IPS-18a (cell line): ENCODE measurements around the gene CACNB1.
"Not testable (repeated sequence)": the region's sequence is repeated elsewhere in the genome, so short reads cannot be mapped to it uniquely, and the experiment has no call there.

Source experiments
- H3K27ac ChIP-seq: one replicate; pipeline ENCODE4 v1.5.1; 2013; ENCODE audit warnings: low read length
- H3K27me3 ChIP-seq: one replicate; pipeline ENCODE4 v1.6.1; 2013; ENCODE audit warnings: mild to moderate bottlenecking, low read length; ENCODE audit not compliant: control insufficient read depth, insufficient read depth
- H3K36me3 ChIP-seq: one replicate; pipeline ENCODE4 v1.6.1; 2013; ENCODE audit warnings: low read depth, low read length; ENCODE audit not compliant: control insufficient read depth
- H3K4me1 ChIP-seq: one replicate; pipeline ENCODE4 v1.6.1; 2013; ENCODE audit warnings: low read depth, low read length; ENCODE audit not compliant: control insufficient read depth
- H3K4me3 ChIP-seq: one replicate; pipeline ENCODE4 v1.5.1; 2013; ENCODE audit warnings: low read length
- H3K9ac ChIP-seq: one replicate; pipeline ENCODE4 v1.6.1; 2013; ENCODE audit warnings: mild to moderate bottlenecking, low read length, moderate library complexity
- H3K9me3 ChIP-seq: one replicate; pipeline ENCODE4 v1.6.1; 2013; ENCODE audit warnings: low read depth, low read length; ENCODE audit not compliant: control insufficient read depth

CACNB1 gene

DNA sequence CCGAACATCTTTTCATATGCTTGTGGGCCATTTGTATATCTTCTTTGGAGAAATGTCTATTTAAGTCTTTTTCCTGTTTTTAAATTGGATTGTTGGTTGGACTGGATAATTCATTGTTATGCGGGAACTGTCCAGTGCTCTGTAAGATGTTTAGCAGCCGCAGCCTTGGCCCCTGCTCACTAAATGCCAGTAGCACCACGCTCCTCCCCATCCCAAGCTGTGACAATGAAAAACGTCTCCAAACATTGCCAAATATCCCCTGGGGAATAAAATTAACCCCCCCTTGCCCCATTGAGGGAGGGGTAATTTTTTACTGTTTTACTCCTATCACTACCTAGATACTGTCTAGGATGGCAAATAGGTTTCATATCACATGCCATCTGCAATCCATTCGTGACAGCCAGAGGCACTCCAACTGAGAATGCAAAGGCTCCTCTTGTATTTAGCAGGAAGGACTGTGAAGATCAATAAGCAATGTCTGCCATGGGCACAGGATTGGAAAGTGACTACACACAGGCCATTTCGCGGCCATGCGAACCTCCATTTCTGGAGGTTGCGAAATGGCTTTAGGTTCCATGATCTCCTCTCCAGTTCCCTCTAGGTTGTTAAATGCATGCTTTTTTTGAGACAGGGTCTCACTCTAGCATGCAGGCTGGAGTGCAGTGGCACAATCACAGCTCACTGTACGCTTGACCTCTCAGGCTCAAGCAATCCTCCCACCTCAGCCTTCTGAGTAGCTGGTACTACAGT lies 55.4 kb downstream of the CACNB1 start:
- Histone ChIP-seq H3K36me3 (no peaks in the 10 kb centered on the region), H3K4me3 (no peak overlapping the region), H3K9ac (no peak overlapping the region), H3K9me3 (peaks cover 4% of the 10 kb centered on the region), H3K27me3 (no peaks in the 10 kb centered on the region), H3K27ac (no peak overlapping the region), H3K4me1 (no peaks in the 10 kb centered on the region)

DNA sequence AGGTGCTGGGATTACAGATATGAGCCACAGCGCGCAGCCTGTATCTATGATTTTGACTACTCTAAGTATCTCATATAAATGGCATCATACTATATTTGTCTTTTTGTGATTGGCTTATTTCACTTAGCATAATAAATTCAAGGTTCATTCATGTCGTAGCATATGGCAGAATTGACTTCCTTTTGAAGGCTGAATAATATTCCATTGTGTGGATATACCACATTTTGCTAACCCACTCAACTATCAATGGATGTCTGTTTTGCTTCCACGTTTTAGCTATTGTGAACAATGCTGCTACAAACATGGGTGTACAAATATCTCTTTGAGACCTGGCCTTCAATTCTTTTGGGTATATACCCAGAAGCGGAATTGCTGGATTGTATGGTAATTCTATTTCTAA lies 56.2 kb downstream of the CACNB1 start:
- Histone ChIP-seq H3K9ac (no peak overlapping the region), H3K4me1 (no peaks in the 10 kb centered on the region), H3K36me3 (no peaks in the 10 kb centered on the region), H3K9me3 (peaks cover 4% of the 10 kb centered on the region), H3K4me3 (no peak overlapping the region), H3K27me3 (no peaks in the 10 kb centered on the region), H3K27ac (no peak overlapping the region)

DNA sequence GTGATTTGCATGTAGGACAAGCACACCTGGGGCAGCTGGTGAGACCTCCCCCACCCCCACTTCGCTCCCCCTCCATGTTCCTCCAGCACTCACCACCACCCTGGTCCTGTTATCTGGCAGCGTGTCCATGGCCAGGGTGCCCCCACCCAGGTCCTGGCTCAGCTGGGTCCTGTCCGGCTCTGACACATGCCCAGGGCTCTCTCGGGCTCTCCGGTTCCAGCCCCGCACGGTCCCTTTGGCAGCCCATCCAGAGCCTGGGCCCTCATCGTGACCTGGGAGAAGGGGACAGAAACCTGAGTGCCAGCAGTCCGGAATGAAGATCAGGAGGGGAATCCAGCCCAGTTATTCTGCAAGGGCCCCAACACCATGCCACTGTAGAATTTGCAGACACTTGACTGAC lies 57.9 kb downstream of the CACNB1 start:
- Histone ChIP-seq H3K27me3 (no peaks in the 10 kb centered on the region), H3K27ac (no peak overlapping the region), H3K36me3 (no peaks in the 10 kb centered on the region)

DNA sequence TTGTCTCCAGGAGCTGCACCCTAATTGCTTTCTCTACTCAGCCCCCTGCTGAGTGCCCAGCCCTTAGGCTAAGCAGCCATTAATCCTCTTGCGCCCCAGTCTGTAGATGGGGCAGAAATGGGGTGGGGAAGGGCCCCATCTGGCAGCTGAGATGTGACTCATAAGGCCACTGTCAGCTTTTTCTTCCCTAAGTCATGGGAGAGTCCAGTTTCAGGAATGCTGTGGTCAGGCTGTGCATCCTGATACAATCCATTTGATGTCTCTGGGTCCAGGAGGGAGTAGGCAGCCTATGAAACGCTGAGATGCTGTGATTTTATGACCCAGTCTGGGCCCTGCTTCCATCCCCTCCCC lies 58.3 kb downstream of the CACNB1 start:
- H3K4me1 ChIP-seq, result no peaks in the 10 kb centered on the region
- no peak overlapping the region for H3K9ac ChIP-seq
- peaks cover 4% of the 10 kb centered on the region for H3K9me3 ChIP-seq
- H3K27me3 ChIP-seq, result no peaks in the 10 kb centered on the region
- H3K4me3 ChIP-seq, result no peak overlapping the region
- H3K27ac ChIP-seq, result no peak overlapping the region
- H3K36me3 ChIP-seq, result no peaks in the 10 kb centered on the region

More for the DNA sequence above, 57.9 kb downstream of the CACNB1 start:
- peaks cover 4% of the 10 kb centered on the region for H3K9me3 ChIP-seq
- no peak overlapping the region for H3K4me3 ChIP-seq
- H3K4me1 ChIP-seq, result no peaks in the 10 kb centered on the region
- no peak overlapping the region for H3K9ac ChIP-seq

DNA sequence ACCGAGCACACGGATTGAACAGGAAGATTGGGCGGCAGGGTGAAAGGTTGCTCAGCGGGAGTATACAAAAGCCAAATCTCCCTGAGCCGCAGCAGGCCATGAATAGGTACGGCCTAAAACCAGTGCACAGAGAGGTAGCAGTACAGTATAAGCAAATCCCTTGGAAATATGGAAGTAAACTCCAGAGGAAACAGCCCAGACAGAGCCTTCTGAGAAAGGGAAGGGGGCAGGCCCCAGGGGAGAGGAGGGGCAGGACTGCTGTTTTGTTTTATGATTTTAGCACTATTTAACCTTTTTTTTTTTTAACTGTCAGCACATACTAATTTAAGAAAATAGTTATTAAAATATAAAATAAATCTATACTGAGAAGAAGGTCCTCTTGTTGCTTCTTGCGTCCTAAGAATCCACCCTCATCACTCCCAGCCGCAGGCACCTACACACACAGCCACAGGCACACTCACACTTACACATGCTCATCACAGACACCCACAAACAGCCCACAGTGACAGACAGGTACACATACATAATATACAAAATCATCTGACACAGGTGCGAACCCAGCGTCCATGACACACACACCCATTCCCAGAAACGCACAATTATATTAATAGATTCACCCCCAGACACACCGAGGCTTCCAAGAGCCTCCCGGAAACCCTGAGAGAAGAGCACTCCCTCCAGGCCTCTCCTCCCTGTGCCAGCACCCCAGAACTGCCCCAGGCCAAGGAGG lies 58.9 kb downstream of the CACNB1 start:
- no peaks in the 10 kb centered on the region for H3K36me3 ChIP-seq
- H3K27ac ChIP-seq, result no peak overlapping the region
- H3K27me3 ChIP-seq, result no peaks in the 10 kb centered on the region
- H3K9ac ChIP-seq, result no peak overlapping the region
- H3K9me3 ChIP-seq, result peaks cover 4% of the 10 kb centered on the region
- H3K4me1 ChIP-seq, result no peaks in the 10 kb centered on the region
- H3K4me3 ChIP-seq, result no peak overlapping the region

DNA sequence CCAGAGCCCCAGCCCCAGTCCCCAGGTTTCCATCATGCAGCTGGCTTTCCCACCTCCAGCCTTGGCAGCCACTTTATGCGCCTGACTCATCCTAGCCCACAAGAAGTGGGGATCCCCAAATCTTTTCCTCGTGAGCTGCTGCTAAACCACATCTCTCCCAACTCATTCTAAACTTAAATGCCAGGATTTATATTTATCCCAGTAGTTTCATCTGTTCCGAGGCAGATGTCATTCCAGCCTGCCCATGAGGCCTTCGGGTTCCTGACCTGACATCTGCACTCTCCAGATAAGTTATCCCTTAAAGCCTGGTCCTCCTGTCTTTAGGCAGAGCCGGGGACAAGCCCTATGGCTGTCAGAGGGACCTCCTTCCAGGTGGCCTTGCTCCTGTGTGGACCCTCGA lies 62.6 kb downstream of the CACNB1 start:
- Histone ChIP-seq H3K4me3 (no peak overlapping the region), H3K36me3 (no peaks in the 10 kb centered on the region), H3K27ac (no peak overlapping the region), H3K27me3 (no peaks in the 10 kb centered on the region), H3K9me3 (no peaks in the 10 kb centered on the region), H3K9ac (no peak overlapping the region), H3K4me1 (no peaks in the 10 kb centered on the region)

DNA sequence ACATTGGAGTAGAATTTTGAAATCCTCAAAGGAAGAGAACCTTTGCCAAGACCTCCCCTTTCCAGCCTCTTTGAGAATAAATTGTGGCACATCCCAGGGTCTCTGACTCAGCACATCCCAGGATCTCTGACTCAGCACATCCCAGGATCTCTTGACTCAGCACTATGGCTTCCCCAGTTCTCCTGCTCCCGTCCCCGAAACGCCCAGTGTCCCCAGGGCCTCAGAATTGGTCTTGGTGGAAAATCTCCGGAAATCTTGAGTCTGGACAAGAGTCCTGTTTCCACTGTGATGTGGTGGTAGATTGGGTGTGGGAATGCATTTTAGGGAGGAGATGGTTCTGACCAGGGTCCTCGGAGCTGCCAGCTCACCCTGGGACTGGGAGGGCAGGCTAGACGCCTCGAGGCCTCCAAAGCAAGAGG lies 65.3 kb downstream of the CACNB1 start:
- H3K9ac ChIP-seq, result no peak overlapping the region
- H3K4me1 ChIP-seq, result no peaks in the 10 kb centered on the region
- H3K9me3 ChIP-seq, result no peaks in the 10 kb centered on the region
- no peaks in the 10 kb centered on the region for H3K27me3 ChIP-seq
- no peaks in the 10 kb centered on the region for H3K36me3 ChIP-seq
- no peak overlapping the region for H3K27ac ChIP-seq
- H3K4me3 ChIP-seq, result no peak overlapping the region

DNA sequence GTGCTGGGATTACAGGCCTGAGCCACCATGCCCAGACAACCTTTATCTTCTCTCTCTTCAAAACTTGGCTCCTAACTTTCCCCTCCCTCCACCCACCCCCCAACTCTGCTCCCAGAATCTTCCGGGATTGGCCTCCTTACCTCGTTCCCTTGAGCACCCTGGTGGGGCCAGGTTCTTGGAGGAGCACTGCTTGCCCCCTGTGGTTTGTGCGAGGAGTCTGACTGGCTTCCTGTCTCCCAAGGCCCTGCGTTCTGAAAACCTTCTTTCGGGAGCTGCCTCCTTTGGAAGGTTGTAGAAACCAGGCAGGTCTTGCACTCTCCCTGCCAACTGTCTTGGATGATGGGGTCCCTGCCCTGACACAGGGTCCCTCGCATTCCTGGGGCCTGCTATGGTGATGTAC lies 65.9 kb downstream of the CACNB1 start:
- Histone ChIP-seq H3K9ac (no peak overlapping the region), H3K36me3 (no peaks in the 10 kb centered on the region)

DNA sequence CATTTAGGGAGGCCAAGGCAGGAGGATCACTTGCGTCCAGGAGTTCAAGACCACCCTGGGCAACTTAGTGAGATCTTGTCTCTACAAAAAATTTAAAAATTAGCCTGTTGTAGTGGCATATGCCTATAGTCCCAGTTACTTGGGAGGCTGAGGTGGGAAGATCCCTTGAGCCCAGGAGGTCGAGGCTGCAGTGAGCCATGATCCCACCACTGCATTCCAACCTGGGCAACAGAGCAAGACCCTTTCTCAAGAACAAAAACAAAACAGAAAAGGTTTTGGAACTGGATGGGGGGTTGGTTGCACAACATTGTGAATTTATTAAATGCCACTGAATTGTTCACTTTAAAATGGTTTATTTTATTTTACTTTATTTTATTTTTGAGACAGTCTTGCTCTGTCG lies 67.3 kb downstream of the CACNB1 start:
- no peak overlapping the region for H3K9ac ChIP-seq
- H3K9me3 ChIP-seq, result no peaks in the 10 kb centered on the region
- no peaks in the 10 kb centered on the region for H3K27me3 ChIP-seq
- H3K4me3 ChIP-seq, result no peak overlapping the region
- H3K36me3 ChIP-seq, result no peaks in the 10 kb centered on the region
- no peaks in the 10 kb centered on the region for H3K4me1 ChIP-seq
- H3K27ac ChIP-seq, result no peak overlapping the region

More for the DNA sequence above, 65.9 kb downstream of the CACNB1 start:
- H3K4me3 ChIP-seq, result no peak overlapping the region
- H3K27me3 ChIP-seq, result no peaks in the 10 kb centered on the region
- no peaks in the 10 kb centered on the region for H3K4me1 ChIP-seq
- no peak overlapping the region for H3K27ac ChIP-seq
- H3K9me3 ChIP-seq, result no peaks in the 10 kb centered on the region

DNA sequence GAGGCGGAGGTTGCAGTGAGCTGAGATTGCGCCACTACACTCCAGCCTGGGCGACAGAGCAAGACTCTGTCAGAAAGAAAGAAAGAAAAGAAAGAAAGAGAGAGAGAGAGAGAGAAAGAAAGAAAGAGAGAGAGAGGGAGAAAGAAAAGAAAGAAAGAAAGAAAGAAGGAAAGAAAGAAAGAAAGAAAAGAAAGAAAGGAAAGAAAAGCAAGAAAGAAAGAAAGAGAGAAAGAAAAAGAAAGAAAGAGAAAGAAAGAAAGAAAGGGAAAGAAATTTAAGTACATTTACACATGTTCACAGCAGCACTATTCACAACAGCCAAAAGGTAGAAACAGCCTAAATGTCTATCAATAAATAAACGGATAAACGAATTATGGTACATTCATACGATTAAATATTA lies 67.9 kb downstream of the CACNB1 start:
- not testable (repeated sequence) for H3K9me3 ChIP-seq, H3K27ac ChIP-seq, H3K27me3 ChIP-seq, H3K4me1 ChIP-seq, H3K4me3 ChIP-seq, H3K36me3 ChIP-seq, H3K9ac ChIP-seq

DNA sequence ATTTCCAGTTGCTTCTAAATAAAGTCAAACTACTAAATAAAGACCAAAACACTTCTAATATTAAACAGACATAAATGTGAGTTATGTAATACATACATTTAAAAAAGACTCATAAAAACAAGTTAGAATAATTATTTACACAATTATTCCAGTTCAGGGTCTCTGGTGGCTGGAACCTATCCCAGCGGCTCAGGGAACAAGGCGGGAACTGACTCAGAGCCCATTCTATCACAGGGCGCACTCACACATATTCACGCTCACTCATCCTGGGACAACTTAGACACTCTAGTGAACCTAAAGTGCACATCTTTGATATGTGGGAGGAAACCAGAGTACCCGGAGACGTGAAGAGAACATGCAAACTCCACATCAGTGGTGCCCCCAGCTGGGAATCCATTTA lies 71.0 kb downstream of the CACNB1 start:
- H3K9me3 ChIP-seq, result no peaks in the 10 kb centered on the region
- no peak overlapping the region for H3K27ac ChIP-seq

More for the DNA sequence above, 71.0 kb downstream of the CACNB1 start:
- H3K9ac ChIP-seq, result no peak overlapping the region
- peaks cover 5% of the 10 kb centered on the region for H3K4me1 ChIP-seq
- H3K27me3 ChIP-seq, result no peaks in the 10 kb centered on the region
- H3K36me3 ChIP-seq, result no peaks in the 10 kb centered on the region
- H3K4me3 ChIP-seq, result no peak overlapping the region
